ENCODE results near the gene TIMP2. TPM values are rescaled to one million over a fixed set of nuclear protein-coding genes. Genes with fewer than 3 reads are reported as not detected.

TIMP2 gene
- total and polyA plus RNA-seq, 2 of the 13 experiments (the other 11 are each of a cell fraction or from before 2014, with no cell fraction given), result 3.8 to 8.5 TPM

DNA sequence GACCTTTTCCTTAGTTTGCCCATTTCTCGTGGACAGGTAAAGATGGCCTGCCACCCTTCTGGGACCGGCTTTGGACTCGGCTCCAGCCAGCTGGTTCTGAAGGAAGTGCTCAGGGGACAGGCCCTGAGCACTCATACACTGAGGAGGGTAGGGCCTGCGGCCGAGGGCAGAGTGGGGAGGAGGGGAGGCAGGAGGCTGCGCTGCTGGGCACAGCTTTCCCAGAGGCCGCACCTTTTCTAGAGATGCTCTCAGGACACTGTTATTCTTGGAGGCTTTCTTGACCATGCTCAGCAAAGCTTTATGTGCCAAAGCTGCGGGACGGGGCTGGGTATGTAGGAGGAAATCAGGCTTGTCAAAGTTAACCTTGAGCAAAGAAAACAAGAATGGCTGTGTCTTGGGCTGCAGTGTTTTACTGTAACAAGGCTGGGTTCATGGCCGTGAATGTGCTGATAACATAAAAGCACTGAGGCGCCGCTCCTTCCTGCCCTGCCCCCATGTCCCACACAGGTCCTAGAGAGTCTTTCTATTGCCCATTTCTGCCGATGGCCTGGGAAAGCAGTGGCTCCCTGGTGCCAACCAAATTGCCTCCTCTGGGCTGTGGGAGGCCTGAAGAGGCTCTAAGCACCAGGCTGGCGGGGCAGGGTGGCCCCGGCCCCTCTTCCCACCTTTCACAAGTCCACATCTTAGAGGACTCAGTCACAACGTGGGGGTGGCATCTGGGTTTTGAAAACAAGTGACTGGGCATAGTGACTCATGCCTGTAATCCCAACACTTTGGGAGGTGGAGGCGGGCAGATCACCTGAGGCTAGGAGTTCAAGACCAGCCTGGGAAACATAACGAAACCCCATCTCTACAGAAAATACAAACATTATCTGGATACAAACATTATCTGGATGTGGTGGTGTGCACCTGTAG is 22.3 kb upstream of the TIMP2 start (continued):
- TF ChIP-seq MTA1 (CRISPR knock-in tag; IDR thresholded peaks at IDR 0.05; ENCODE audit: borderline replicate concordance) (no peak), FOXA3 (CRISPR knock-in tag; IDR thresholded peaks at IDR 0.05) (peak; percentile 58), XRCC5 (optimal IDR thresholded peaks at IDR 0.05; ENCODE audit: low read length) (no peak), U2AF2 (IDR thresholded peaks at IDR 0.05; ENCODE audit: low read depth, low read length) (no peak), ZNF552 (CRISPR knock-in tag; IDR thresholded peaks at IDR 0.05; ENCODE audit: borderline replicate concordance) (no peak), ZSCAN31 (CRISPR knock-in tag; IDR thresholded peaks at IDR 0.05; ENCODE audit: low read depth) (no peak), ELF3 (CRISPR knock-in tag; IDR thresholded peaks at IDR 0.05) (peak; percentile 58; the same call in 1 of the 2 replicates), KDM6A (CRISPR knock-in tag; IDR thresholded peaks at IDR 0.05; ENCODE audit: low read depth) (no peak), ZNF678 (CRISPR knock-in tag; IDR thresholded peaks at IDR 0.05) (no peak), SETDB1 (CRISPR knock-in tag; IDR thresholded peaks at IDR 0.05; ENCODE audit: borderline replicate concordance) (no peak), ZNF567 (CRISPR knock-in tag; IDR thresholded peaks at IDR 0.05; ENCODE audit: borderline replicate concordance) (no peak), MATR3 (CRISPR knock-in tag; IDR thresholded peaks at IDR 0.05) (no peak), CEBPB (IDR thresholded peaks at IDR 0.05; ENCODE audit: borderline replicate concordance, low read depth, low read length) (no peak), ZKSCAN8 (CRISPR knock-in tag; IDR thresholded peaks at IDR 0.05; ENCODE audit: borderline replicate concordance) (peak; percentile 56; the same call in 1 of the 2 replicates)
- TF ChIP-seq, protein P1, sequence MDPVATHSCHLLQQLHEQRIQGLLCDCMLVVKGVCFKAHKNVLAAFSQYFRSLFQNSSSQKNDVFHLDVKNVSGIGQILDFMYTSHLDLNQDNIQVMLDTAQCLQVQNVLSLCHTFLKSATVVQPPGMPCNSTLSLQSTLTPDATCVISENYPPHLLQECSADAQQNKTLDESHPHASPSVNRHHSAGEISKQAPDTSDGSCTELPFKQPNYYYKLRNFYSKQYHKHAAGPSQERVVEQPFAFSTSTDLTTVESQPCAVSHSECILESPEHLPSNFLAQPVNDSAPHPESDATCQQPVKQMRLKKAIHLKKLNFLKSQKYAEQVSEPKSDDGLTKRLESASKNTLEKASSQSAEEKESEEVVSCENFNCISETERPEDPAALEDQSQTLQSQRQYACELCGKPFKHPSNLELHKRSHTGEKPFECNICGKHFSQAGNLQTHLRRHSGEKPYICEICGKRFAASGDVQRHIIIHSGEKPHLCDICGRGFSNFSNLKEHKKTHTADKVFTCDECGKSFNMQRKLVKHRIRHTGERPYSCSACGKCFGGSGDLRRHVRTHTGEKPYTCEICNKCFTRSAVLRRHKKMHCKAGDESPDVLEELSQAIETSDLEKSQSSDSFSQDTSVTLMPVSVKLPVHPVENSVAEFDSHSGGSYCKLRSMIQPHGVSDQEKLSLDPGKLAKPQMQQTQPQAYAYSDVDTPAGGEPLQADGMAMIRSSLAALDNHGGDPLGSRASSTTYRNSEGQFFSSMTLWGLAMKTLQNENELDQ (CRISPR knock-in tag; IDR thresholded peaks at IDR 0.05; ENCODE audit: borderline replicate concordance), result no peak
- TF ChIP-seq, protein P2, sequence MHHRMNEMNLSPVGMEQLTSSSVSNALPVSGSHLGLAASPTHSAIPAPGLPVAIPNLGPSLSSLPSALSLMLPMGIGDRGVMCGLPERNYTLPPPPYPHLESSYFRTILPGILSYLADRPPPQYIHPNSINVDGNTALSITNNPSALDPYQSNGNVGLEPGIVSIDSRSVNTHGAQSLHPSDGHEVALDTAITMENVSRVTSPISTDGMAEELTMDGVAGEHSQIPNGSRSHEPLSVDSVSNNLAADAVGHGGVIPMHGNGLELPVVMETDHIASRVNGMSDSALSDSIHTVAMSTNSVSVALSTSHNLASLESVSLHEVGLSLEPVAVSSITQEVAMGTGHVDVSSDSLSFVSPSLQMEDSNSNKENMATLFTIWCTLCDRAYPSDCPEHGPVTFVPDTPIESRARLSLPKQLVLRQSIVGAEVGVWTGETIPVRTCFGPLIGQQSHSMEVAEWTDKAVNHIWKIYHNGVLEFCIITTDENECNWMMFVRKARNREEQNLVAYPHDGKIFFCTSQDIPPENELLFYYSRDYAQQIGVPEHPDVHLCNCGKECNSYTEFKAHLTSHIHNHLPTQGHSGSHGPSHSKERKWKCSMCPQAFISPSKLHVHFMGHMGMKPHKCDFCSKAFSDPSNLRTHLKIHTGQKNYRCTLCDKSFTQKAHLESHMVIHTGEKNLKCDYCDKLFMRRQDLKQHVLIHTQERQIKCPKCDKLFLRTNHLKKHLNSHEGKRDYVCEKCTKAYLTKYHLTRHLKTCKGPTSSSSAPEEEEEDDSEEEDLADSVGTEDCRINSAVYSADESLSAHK (CRISPR knock-in tag; IDR thresholded peaks at IDR 0.05; ENCODE audit: borderline replicate concordance), result no peak
- TF ChIP-seq, protein P3, sequence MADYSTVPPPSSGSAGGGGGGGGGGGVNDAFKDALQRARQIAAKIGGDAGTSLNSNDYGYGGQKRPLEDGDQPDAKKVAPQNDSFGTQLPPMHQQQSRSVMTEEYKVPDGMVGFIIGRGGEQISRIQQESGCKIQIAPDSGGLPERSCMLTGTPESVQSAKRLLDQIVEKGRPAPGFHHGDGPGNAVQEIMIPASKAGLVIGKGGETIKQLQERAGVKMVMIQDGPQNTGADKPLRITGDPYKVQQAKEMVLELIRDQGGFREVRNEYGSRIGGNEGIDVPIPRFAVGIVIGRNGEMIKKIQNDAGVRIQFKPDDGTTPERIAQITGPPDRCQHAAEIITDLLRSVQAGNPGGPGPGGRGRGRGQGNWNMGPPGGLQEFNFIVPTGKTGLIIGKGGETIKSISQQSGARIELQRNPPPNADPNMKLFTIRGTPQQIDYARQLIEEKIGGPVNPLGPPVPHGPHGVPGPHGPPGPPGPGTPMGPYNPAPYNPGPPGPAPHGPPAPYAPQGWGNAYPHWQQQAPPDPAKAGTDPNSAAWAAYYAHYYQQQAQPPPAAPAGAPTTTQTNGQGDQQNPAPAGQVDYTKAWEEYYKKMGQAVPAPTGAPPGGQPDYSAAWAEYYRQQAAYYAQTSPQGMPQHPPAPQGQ (CRISPR knock-in tag; IDR thresholded peaks at IDR 0.05; ENCODE audit: borderline replicate concordance), result no peak
- TF ChIP-seq, protein P4, sequence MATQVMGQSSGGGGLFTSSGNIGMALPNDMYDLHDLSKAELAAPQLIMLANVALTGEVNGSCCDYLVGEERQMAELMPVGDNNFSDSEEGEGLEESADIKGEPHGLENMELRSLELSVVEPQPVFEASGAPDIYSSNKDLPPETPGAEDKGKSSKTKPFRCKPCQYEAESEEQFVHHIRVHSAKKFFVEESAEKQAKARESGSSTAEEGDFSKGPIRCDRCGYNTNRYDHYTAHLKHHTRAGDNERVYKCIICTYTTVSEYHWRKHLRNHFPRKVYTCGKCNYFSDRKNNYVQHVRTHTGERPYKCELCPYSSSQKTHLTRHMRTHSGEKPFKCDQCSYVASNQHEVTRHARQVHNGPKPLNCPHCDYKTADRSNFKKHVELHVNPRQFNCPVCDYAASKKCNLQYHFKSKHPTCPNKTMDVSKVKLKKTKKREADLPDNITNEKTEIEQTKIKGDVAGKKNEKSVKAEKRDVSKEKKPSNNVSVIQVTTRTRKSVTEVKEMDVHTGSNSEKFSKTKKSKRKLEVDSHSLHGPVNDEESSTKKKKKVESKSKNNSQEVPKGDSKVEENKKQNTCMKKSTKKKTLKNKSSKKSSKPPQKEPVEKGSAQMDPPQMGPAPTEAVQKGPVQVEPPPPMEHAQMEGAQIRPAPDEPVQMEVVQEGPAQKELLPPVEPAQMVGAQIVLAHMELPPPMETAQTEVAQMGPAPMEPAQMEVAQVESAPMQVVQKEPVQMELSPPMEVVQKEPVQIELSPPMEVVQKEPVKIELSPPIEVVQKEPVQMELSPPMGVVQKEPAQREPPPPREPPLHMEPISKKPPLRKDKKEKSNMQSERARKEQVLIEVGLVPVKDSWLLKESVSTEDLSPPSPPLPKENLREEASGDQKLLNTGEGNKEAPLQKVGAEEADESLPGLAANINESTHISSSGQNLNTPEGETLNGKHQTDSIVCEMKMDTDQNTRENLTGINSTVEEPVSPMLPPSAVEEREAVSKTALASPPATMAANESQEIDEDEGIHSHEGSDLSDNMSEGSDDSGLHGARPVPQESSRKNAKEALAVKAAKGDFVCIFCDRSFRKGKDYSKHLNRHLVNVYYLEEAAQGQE (IDR thresholded peaks at IDR 0.05; ENCODE audit: borderline replicate concordance in 1 of 2, low read depth in 1 of 2, low read length in 2 of 2), result no peak
